HG03354 (cell line): ENCODE data around the gene ESPNL.
"Not testable (repeated sequence)": the region's sequence is repeated elsewhere in the genome, so short reads cannot be mapped to it uniquely, and the experiment has no call there.

Experiments used
- ATAC-seq: cut with Tn5 transposase; IDR thresholded peaks from one replicate; pipeline ENCODE4 v1.9.1; 2021; ENCODE audit warnings: mild to moderate bottlenecking; ENCODE audit not compliant: unreplicated experiment, poor library complexity, severe bottlenecking

ESPNL gene

GRCh38 chr2:238100049-238100820, at the start of gene ESPNL:
Gene ESPNL (plus strand): TSS chr2:238100340. CDS start chr2:238100420, 80 bp downstream.
- no peak for ATAC-seq

GRCh38 chr2:238053191-238053776, 46.9 kb upstream of the ESPNL start:
- ATAC-seq: no peak

GRCh38 chr2:238055841-238056240, 44.3 kb upstream of the ESPNL start:
- no peak for ATAC-seq

GRCh38 chr2:238057696-238058575, 42.2 kb upstream of the ESPNL start:
- not testable (repeated sequence) for ATAC-seq

- ATAC-seq: no peak
Measured at GRCh38 chr2:238059505-238059904, 40.6 kb upstream of the ESPNL start.

GRCh38 chr2:238060096-238060541, 40.0 kb upstream of the ESPNL start:
- no peak for ATAC-seq

- ATAC-seq: peak; percentile 96
Measured at GRCh38 chr2:238060542-238061314, 39.4 kb upstream of the ESPNL start, which contains the start of gene SCLY. Gene SCLY (plus strand): TSS chr2:238061001. CDS start chr2:238061055, 54 bp downstream.

GRCh38 chr2:238061315-238062202, 38.6 kb upstream of the ESPNL start:
- ATAC-seq: peak; percentile 25

- ATAC-seq: no peak
Measured at GRCh38 chr2:238063414-238064189, 36.5 kb upstream of the ESPNL start.

GRCh38 chr2:238064376-238064775, 35.8 kb upstream of the ESPNL start:
- ATAC-seq: no peak

- ATAC-seq: no peak
Measured at GRCh38 chr2:238065071-238065846, 34.9 kb upstream of the ESPNL start.

GRCh38 chr2:238066218-238066617, 33.9 kb upstream of the ESPNL start:
- no peak for ATAC-seq

GRCh38 chr2:238066718-238067117, 33.4 kb upstream of the ESPNL start:
- ATAC-seq: not testable (repeated sequence)

- no peak for ATAC-seq
Measured at GRCh38 chr2:238067939-238068338, 32.2 kb upstream of the ESPNL start.

GRCh38 chr2:238069021-238069709, 31.0 kb upstream of the ESPNL start:
- no peak for ATAC-seq

GRCh38 chr2:238069877-238070276, 30.3 kb upstream of the ESPNL start:
- ATAC-seq: no peak

GRCh38 chr2:238075397-238075796, 24.7 kb upstream of the ESPNL start:
- ATAC-seq: no peak
